ENCODE results near the gene OLFML2A. TPM values are rescaled to one million over a fixed set of nuclear protein-coding genes. Genes with fewer than 3 reads are reported as not detected.

Gene OLFML2A
- total RNA-seq, 4 donors from 2014 or later = 44.7 to 328 (median 169) TPM

DNA sequence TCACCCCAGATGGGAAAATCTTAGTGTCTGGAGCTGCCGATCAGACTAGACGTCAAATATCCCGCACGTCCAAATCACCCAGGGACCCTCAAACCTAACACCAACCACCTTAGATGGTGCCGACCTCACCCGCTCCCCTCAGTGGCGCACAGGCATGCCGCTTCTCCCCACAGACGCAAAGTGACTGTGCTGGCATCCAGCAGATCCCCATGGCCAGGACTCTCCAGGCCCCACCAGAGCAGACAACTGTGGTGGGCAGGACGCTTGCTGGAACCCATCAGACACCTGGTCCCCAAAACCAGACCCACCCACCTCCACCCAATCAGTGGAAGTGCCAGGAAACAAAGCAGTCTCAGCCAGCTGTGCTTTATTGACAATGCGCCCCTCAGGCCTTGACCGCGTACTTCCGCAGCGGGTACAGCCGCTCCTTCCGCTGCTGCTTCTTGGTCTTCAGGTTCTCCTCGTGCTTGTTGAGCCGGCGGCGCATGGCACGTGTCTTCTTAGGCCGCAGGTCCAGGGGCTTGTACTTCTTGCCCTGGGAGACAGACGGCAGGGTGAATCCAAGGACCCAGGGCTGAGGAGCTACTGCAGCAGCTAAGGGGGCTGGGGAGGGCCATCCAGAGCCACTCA, 80.7 kb downstream of the OLFML2A start:
- Histone ChIP-seq H3K4me3 (no peak overlapping the region), H3K27me3 (no peaks in the 10 kb centered on the region), H3K9me3 (no peaks in the 10 kb centered on the region), H3K36me3 (peaks cover 0 to 50% (median 8%) of the 10 kb centered on the region in 3 donors), H3K4me1 (peaks cover 0 to 43% (median 24%) of the 10 kb centered on the region in 4 donors), H3K27ac (no peak overlapping the region)
- WGBS, 2 donors = 84 to 89% methylated on average over 24 of the region's 24 CpGs
- TF ChIP-seq POLR2A (IDR thresholded peaks at IDR 0.05) (no peak), EP300 (IDR thresholded peaks at IDR 0.05) (no peak)
- TF ChIP-seq, protein P1, sequence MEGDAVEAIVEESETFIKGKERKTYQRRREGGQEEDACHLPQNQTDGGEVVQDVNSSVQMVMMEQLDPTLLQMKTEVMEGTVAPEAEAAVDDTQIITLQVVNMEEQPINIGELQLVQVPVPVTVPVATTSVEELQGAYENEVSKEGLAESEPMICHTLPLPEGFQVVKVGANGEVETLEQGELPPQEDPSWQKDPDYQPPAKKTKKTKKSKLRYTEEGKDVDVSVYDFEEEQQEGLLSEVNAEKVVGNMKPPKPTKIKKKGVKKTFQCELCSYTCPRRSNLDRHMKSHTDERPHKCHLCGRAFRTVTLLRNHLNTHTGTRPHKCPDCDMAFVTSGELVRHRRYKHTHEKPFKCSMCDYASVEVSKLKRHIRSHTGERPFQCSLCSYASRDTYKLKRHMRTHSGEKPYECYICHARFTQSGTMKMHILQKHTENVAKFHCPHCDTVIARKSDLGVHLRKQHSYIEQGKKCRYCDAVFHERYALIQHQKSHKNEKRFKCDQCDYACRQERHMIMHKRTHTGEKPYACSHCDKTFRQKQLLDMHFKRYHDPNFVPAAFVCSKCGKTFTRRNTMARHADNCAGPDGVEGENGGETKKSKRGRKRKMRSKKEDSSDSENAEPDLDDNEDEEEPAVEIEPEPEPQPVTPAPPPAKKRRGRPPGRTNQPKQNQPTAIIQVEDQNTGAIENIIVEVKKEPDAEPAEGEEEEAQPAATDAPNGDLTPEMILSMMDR (IDR thresholded peaks at IDR 0.05) = no peak
- DNase-seq (ENCODE audit: low spot score in 2 of 2) = no peak

DNA sequence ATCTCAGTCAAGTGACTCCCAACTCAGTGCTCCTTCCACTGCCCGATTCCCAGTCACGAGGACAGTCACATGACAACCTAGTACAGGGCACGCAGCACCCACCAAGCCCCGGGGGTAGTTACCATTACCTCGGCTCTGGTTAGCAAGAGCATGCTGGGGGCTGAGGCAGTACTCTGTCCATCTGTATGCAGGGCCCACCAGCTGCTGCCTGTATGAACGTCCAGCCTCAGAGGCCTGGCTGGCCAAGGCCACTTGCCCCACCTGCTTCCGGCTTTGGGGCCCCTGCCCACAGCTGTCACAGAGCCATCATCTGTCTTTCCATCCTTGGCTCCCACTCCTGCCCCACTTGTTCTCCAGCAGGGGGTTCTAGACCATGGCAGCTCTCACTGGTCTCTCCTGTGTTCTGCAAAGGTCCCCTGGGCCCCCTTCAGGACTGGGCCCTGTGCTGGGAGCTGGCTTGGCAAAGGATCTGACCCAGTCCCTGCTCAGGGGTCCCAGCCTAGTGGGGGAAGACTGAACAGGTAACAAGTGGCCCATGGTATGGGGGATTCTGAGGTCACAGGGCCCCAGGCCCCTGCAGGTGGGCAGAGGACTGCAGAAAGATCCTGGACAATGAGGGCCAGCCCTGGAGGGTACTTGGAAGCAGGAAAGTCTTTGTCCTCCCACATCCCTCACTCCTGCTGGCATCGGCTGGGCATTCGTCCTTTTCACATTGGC, 81.6 kb downstream of the OLFML2A start:
- no peak for DNase-seq (ENCODE audit: low spot score in 2 of 2)
- Histone ChIP-seq H3K36me3 (peaks cover 0 to 50% (median 8%) of the 10 kb centered on the region in 3 donors), H3K4me3 (no peak overlapping the region), H3K27me3 (no peaks in the 10 kb centered on the region), H3K4me1 (peaks cover 0 to 41% (median 18%) of the 10 kb centered on the region in 4 donors), H3K27ac (no peak overlapping the region), H3K9me3 (no peaks in the 10 kb centered on the region)
- TF ChIP-seq EP300 (IDR thresholded peaks at IDR 0.05) (no peak), POLR2A (IDR thresholded peaks at IDR 0.05) (no peak)
- TF ChIP-seq, protein P1 (IDR thresholded peaks at IDR 0.05) = no peak
- 67 to 69% methylated on average over 9 of the region's 9 CpGs for WGBS, 2 donors

DNA sequence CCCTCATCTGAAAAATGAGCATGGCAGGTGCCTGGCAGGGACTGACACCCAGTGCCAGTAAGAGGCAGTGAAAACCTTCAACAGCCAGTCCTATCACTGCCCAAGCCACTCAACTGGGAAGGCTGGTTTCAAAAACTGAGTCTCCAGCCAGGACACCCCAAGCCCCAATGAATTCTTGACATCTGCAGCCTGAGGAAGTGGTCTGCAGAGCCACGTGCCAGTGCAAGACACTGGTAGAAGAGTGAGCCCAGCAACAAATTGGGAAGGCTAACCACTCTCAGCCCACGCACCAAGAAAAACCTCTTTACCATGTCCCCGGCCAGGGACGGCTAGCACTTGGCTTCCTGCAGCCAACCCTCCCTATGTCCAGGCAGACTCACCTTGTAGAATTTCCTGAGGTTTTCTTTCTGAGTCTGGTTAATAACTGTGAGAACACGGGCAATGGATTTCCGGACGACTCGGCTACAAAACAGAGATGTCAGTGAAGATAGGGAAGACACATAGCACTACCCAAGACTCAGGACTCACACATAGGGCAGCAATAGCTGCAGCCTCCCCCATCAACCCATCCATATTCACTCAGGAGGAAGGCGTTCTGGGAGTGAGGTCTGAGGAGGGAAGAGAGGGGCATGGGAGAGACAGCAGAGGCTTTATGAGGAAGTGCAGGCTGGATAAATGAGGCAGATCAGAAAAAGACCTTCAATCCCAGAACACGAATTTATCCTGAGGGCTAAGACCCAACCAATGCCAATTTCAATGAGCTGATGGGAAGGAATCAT, 83.1 kb downstream of the OLFML2A start:
- Histone ChIP-seq H3K9me3 (no peaks in the 10 kb centered on the region), H3K36me3 (peaks cover 0 to 50% (median 8%) of the 10 kb centered on the region in 3 donors), H3K27me3 (no peaks in the 10 kb centered on the region), H3K4me3 (peak overlapping the region in 2 of 4 donors; percentile 77 to 88), H3K27ac (peak overlapping the region in 2 of 4 donors; percentile 55 to 89), H3K4me1 (peaks cover 0 to 38% (median 17%) of the 10 kb centered on the region in 4 donors)
- no peak for DNase-seq (ENCODE audit: low spot score in 2 of 2)
- no peak for TF ChIP-seq EP300 (IDR thresholded peaks at IDR 0.05)
- TF ChIP-seq, protein P1 (IDR thresholded peaks at IDR 0.05) = no peak
- no peak for TF ChIP-seq POLR2A (IDR thresholded peaks at IDR 0.05)
- WGBS, 2 donors = 54 to 64% methylated on average over 10 of the region's 10 CpGs

DNA sequence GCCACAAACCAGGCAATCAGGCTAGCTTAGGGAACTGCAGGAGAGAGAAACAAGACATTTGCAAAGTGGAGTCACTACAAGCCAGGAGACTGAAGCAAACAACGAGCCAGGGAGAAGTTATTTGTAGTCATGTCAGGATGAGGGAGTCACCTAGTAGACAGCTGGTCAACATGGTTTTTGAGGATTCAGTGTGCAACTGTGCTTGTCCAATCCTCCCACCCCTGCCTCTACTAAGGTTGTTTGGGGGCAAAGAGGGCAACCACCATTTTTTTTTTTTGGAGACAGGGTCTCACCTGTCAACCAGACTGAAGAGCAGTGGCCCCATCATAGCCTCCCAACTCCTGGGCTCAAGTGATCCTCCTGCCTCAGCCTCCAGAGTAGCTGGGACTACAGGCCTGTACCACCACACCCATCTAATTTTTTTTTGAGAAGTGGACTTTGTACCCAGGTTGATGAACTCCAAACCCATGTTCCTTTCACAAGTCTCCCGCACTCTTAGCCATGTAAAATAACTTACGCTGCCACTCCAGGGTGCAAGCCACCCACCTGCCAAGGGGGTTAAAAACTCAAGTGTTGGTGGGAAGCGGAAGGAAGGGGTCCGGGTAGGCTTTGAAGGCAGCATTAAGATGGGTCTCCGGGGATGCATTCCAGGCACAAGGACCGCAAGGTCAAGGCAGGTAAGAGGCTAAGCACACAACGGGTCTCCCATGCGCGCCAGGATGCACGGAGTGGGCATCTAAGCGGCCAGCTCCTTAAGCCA, 83.8 kb downstream of the OLFML2A start:
- no peak for DNase-seq (ENCODE audit: low spot score in 2 of 2)
- no peaks in the 10 kb centered on the region for H3K27me3 ChIP-seq
- peak overlapping the region; percentile 77 to 99 (median 92) for H3K4me3 ChIP-seq
- H3K9me3 ChIP-seq = no peaks in the 10 kb centered on the region
- H3K27ac ChIP-seq = peak overlapping the region; percentile 76 to 94 (median 86)
- peaks cover 0 to 38% (median 17%) of the 10 kb centered on the region in 4 donors for H3K4me1 ChIP-seq
- WGBS, 2 donors = 10 to 13% methylated on average over 12 of the region's 12 CpGs
- H3K36me3 ChIP-seq = peaks cover 0 to 50% (median 8%) of the 10 kb centered on the region in 3 donors
- no peak for TF ChIP-seq EP300 (IDR thresholded peaks at IDR 0.05)
- TF ChIP-seq POLR2A (IDR thresholded peaks at IDR 0.05) = no peak
- TF ChIP-seq, protein P1 (IDR thresholded peaks at IDR 0.05) = no peak
